GF-D8 (cell line): Measurements from ENCODE around the gene TP53RK.

Experiments used
- DNase-seq: peaks from one replicate; lab custom pipeline; 2025; lab: John Stamatoyannopoulos, UW

TP53RK gene

GRCh38 chr20:46660487-46660886 is 28.8 kb downstream of the TP53RK start:
- DNase-seq = no peak

DNA sequence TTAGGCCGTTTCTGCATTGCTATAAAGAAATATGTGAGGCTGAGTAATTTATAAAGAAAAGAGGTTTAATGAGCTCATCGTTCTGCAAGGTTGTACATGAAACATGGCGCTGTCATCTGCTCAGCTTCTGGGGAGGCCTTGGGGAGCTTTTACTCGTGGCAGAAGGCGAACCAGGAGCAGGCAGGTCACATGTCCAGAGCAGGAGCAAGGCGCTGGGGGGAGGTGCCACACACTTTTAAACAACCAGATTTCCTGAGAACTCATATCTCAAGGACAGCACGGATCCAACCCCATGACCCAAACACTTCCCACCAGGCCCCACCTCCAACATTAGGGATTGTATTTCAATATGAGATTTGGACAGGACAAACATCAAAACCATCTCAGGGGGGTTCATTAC is 31.6 kb downstream of the TP53RK start:
- DNase-seq = no peak

GRCh38 chr20:46657137-46657536 is 32.1 kb downstream of the TP53RK start:
- DNase-seq = no peak

DNA sequence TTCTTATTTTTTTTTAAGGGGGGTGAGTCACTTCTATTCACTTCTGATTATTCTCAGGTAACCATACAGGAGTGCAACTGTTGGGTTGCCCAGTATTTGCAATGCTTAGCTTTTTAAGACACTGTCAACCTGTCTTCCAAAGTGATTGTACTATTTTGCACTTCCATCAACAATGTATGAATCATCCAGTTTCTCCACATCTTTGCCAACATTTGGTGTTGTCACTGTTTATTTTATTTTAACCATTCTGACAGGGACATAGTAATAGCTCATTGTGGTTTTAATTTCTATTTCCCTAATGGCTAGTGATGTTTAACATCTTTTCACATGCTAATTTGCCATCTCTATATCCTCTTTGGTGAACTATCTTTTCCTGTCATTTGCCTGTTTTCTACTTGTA is 36.5 kb downstream of the TP53RK start:
- no peak for DNase-seq

- no peak for DNase-seq
Measured at GRCh38 chr20:46651091-46651962, 37.9 kb downstream of the TP53RK start, which contains the start of gene SLC13A3. TSS of gene SLC13A3 (minus strand) at chr20:46651459. CDS start at chr20:46651421, 38 bp downstream.

DNA sequence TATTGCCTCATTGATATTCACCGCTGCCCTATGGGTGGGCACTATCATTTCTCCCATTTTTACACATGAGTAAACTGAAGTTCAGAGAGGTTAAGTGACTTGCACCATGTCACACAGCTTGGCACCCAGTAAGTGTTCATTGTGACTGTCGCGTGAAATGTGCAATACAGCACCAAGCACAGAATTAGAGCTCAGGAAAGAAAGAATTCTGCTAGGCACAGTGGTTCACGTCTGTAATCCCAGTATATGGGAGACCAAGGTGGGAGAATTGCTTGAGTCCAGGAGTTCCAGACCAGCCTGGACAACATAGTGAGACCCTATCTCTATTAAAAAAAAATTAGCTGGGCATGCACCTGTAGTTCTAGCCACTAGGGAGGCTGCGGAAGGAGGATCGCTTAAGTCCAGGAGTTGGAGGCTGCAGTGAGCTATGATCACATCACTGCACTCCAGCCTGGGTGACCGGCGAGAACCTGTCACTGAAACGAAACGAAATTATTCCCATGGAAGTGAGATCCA is 38.6 kb downstream of the TP53RK start:
- DNase-seq = no peak

- DNase-seq = no peak
Measured at GRCh38 chr20:46649965-46650542, 39.2 kb downstream of the TP53RK start.

DNA sequence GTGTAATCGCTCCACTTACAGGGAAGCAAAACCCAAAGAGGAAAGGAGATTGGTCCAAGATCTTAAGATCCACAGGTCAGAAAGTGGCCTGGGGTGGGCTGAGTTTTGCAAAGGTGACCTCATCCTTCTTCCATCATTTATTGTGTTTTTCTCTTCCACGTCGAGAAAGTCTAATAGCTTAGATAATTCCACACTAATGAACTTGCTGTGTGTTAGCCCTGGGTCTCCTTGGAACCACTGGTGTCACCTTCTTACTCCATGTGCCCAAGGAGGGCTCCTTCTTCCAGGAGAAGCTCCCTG is 39.6 kb downstream of the TP53RK start:
- no peak for DNase-seq

DNA sequence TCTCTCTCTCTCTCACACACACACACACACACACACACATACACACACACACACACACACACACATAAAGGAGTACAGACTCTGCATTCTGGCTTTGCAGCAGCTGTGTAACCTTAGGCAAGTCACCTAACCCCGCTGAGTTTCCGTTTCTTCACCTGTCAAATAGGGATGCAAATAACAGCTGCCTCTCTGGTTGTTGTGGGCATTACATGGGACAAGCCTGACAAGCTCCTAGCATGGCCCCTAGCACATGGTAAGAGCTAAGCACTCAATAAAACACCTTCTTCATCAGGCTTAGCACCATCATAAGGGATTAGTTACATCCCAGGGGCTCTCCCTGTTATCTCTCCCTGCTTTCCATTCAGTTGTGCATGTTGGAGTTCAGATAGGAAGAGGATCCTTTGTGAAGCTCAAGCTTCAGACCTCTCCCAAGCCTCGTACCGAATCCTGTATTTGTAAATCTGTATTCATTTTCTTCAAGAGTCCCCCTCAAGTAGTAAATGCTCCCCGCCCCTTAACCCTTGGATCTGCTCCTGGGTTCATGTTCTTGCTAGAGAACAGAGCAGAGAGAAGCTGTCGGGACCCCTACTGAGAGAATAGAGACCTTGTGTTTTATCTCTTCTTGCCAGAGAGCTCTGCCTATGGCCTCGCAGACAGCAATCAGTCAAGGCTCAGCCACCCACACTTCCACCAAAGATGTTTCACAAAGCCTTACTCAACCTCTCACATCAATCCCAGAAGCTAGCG is 40.2 kb downstream of the TP53RK start:
- no peak for DNase-seq

DNA sequence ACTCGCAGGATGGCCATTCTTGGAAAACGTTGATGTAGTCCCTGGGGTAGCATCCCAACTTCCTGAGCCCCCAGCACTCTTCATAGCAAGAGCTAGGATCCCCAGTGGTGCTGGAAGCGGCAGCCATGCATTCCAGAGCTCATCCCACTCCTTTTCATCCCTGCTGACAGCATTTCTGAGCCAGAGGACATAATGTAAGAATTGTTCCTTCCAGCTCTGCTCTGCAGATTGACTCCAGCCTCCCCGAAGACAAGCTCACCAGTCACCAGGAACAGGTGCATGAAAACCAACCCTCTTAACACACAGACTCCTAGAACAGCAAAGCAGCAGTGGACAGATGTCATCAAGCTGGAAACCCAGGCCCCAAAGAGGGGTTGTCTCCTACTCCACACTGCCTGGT is 41.8 kb downstream of the TP53RK start:
- DNase-seq = no peak

DNA sequence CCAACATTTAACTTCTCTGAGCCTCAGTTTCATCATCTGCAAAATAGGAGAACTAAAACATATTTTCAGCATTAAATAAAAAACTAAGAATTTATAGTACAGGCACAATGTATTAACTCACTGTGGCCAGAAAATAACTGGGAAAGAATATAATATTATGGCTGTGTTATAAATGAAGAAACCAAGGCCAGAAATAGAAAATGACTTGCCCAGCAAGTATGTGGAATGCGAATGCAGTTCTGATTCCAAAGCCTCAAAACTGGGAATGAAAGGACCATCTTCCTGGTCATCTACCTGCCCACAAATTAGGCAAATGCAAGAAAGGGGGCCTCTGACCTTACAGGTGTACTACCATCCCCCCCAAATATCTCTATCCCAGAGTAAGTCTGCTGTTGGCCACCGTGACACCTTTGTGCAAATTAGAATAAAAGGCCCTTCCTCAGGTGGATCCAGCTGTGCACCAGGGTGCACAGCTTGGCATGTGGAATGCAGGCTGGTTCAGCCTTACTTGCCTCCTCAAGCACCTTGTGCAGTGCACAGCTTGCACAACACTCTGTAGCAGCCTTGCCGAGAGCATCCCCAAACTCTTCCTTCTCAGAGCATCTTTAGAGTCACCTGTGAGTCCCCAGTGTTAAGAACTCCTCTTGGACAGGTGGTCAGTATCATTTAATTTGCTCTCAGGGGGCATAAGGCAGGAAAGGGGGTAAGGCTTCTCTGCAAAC is 42.4 kb downstream of the TP53RK start:
- DNase-seq = no peak

- DNase-seq = no peak
Measured at GRCh38 chr20:46646122-46646521, 43.1 kb downstream of the TP53RK start.

GRCh38 chr20:46644733-46645132 is 44.5 kb downstream of the TP53RK start:
- DNase-seq = no peak

DNA sequence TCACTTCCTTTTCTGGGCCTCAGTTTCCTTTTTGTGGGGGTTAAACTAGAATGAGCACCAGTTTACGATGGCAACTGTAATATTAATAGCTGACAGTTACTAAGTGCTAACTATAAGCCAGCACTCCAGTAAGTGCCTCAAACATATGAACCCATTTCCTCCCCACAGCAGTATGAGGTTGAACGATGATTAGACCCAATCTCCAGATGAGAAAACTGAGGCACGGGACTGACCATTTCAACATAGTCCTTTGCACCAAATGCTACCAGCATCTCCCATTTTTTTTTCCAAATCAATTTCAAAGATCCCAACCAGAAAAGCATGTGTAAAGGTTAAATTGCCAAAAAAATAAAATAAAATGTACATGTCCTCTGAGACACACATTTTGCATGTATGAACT is 45.1 kb downstream of the TP53RK start:
- DNase-seq = no peak

GRCh38 chr20:46642969-46643343 is 46.3 kb downstream of the TP53RK start:
- DNase-seq = no peak

DNA sequence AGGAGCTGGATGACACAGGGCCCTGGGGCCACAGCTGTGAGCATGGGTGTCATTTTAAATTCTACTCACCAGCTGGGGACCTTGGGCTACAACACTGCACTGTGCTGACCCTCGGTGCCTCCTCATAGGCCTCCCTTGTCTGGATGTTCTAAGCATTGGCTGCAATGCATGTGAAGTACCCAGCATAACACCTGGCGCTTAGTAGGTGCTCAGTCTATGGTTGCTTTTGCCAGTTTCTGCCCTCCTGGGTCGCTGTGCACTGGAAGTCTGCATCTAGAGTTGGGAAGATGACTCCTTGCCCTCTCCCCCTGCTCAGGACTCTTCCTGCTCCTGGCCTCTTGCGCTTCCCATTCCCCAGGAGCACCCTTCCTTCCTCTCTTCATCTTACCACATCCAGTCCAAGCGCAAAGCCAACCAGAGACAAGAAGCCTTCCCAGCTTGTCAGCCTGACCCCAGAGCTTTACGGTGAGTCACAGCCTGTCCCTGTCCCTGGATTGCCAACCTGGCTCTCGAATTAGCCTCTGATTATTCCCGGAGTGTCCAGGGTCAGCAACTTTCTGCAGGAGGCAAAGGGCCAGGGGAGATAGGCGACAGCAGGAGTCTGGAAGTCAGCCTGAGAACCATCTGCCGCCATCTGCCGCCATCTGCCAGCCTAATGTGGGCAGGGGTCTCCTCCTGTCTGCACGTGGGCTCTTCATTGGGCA is 46.8 kb downstream of the TP53RK start:
- no peak for DNase-seq

DNA sequence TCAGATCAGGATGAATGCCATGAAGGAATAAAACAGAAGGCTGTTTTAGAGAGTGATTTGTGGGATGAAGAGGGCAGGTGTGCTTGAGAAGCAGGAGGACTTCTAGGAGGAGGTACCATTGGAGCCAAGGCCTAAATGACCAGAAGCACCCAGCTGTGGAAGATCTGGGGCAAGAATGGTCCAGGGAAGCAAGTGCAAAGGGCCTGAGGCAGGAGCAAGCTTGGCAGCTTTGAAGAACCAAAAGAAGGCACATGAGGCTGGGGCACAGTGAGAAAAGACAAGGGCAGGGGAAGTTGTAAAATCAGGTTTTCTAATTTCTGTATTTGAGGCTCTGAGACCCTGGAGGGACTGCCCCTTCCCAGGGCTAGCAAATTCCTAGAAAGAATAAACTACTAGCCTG is 47.8 kb downstream of the TP53RK start:
- DNase-seq = no peak

DNA sequence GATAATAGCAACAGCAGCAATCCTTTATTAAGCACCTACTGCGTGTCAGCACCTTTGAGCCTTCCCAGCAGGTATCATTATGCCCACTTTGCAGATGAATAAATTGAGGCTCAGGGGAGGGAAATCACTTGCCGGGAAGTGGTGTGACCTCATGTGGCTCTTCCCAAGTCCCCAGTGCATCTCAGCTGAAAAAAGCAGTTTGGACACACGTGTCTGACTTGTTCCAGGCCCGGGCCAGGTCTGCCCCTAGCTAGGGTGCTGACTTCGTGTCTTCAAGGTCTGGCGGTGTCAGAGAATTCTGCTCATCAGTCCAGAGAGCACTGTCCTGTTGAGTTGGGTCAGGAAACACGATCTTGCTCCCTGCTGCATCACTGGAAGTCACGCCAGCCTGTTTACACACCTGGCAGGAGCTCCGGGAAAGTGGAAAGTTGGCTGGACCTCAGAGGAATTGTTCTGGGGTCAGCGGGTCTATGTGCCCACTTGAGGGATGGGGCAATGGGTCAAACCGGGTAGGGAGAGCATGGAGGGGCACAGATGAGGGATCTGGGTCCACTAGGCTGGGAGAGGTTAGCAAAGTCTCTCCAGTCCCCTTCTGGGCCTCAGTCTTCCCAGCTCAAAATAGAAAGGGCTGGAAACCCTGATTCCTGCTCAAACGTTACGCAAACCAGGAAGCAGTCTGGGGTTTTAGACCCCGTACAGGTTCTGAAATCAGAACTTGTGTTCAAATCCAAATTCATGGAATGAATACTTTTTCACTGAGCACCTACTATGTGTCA is 48.5 kb downstream of the TP53RK start:
- DNase-seq = no peak

- DNase-seq = no peak
Measured at GRCh38 chr20:46640044-46640443, 49.2 kb downstream of the TP53RK start.

- no peak for DNase-seq
Measured at GRCh38 chr20:46639587-46639986, 49.7 kb downstream of the TP53RK start.

DNA sequence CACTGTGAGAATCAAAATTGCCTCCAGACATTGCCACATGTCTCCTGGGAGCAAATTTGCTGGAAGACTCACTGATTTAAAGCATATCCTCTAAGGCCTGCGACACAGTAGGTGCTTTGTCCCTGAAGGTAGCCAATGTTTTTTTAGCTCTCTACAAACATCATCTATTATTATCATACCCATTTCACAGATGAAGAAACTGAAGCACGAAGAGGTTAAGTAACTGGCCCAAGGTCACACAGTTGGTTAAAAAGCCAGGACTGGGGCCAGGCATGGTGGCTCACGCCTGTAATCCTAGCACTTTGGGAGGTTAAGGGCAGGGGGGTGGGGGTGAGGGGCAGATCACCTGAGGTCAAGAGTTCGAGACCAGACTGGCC is 50.4 kb downstream of the TP53RK start:
- no peak for DNase-seq
